Measurements from ENCODE around the gene PRICKLE2.

PRICKLE2 gene

GRCh38 chr3:64152086-64152485, 73.2 kb downstream of the PRICKLE2 start:
- no peaks in the 10 kb centered on the region for H3K27me3 ChIP-seq (ENCODE audit: insufficient read depth, low read length)
- 95% methylated on average over 2 of the region's 2 CpGs for WGBS
- no peak overlapping the region for H3K9ac ChIP-seq (ENCODE audit: low read depth, low read length)
- H3K36me3 ChIP-seq (ENCODE audit: insufficient read depth, low read length): peaks cover 24% of the 10 kb centered on the region; the same call in 1 of the 2 replicates
- H3K27ac ChIP-seq (ENCODE audit: low read depth, low read length): no peak overlapping the region
- H3K9me3 ChIP-seq (ENCODE audit: insufficient read depth, low read depth, low read length): no peaks in the 10 kb centered on the region
- H3K4me1 ChIP-seq (ENCODE audit: insufficient read depth, low read length): peaks cover 15% of the 10 kb centered on the region
- no peak overlapping the region for H3K4me3 ChIP-seq (ENCODE audit: low read length)

DNA sequence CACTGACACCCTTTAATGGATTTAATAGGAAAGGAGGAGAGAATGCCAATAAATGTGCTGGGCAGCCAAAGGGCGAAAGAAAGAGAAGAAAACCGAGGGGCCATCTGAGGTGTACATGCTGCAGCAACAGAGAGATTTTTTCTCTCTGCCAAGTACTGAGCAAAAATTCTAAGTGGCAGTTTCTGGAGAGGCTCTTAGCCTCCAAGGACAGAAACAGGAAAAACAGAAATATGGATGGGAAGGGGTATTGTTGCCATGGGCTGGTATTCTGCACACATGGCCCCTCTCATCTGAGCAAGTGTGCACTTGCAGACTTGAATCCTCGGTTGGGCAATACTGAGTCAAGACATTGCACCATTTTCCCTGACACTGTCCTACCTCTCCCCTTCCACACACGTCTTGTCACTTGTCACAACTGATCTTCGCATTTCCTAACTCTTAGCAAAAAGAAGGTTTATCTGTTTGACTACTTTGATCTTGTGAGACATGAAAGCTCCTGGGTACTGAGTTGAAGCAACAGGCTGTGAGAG, 73.9 kb downstream of the PRICKLE2 start:
- Histone ChIP-seq H3K27ac (ENCODE audit: low read depth, low read length) (no peak overlapping the region), H3K9ac (ENCODE audit: low read depth, low read length) (no peak overlapping the region), H3K4me1 (ENCODE audit: insufficient read depth, low read length) (peaks cover 8% of the 10 kb centered on the region), H3K4me3 (ENCODE audit: low read length) (no peak overlapping the region), H3K9me3 (ENCODE audit: insufficient read depth, low read depth, low read length) (no peaks in the 10 kb centered on the region), H3K27me3 (ENCODE audit: insufficient read depth, low read length) (no peaks in the 10 kb centered on the region), H3K36me3 (ENCODE audit: insufficient read depth, low read length) (peaks cover 24% of the 10 kb centered on the region; the same call in 1 of the 2 replicates)
- 92% methylated on average over 5 of the region's 5 CpGs for WGBS

DNA sequence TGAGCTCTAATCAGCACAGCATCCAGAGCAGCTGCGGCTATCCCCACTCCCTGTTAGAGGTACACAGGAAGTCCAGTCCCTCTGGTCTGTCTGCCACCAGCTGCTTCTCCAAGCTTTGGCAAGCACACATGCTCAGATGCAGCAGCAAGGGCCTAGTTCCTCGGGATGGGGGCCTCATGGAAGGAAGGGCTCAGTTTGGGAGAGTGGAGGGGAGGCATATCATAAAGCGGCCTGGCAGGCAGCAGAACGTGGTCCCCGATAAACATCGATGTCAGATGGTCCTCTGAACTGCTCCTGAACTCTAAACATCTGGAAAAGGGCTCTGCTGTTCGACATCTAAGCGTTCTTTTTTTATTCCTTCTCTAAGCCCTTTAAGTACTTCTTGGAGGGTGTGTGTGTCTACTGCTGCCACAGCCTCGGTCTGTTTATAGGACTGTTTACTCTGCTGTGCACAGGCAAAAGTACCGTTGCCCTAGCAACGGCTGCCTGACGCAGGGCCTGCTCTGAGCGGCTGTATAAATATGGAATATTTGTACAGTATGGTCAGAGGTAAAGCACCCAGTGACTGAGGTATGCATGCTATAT, 74.6 kb downstream of the PRICKLE2 start:
- H3K9me3 ChIP-seq (ENCODE audit: insufficient read depth, low read depth, low read length): no peaks in the 10 kb centered on the region
- H3K27ac ChIP-seq (ENCODE audit: low read depth, low read length): no peak overlapping the region
- H3K4me3 ChIP-seq (ENCODE audit: low read length): no peak overlapping the region
- H3K9ac ChIP-seq (ENCODE audit: low read depth, low read length): no peak overlapping the region
- peaks cover 7% of the 10 kb centered on the region; the same call in 1 of the 2 replicates for H3K4me1 ChIP-seq (ENCODE audit: insufficient read depth, low read length)
- 92% methylated on average over 13 of the region's 13 CpGs for WGBS
- H3K27me3 ChIP-seq (ENCODE audit: insufficient read depth, low read length): no peaks in the 10 kb centered on the region
- peaks cover 29% of the 10 kb centered on the region; the same call in 1 of the 2 replicates for H3K36me3 ChIP-seq (ENCODE audit: insufficient read depth, low read length)

- H3K36me3 ChIP-seq (ENCODE audit: insufficient read depth, low read length): peaks cover 25% of the 10 kb centered on the region; the same call in 1 of the 2 replicates
- H3K27me3 ChIP-seq (ENCODE audit: insufficient read depth, low read length): no peaks in the 10 kb centered on the region
- no peak overlapping the region for H3K27ac ChIP-seq (ENCODE audit: low read depth, low read length)
- WGBS: 95% methylated on average over 6 of the region's 6 CpGs
- H3K4me3 ChIP-seq (ENCODE audit: low read length): no peak overlapping the region
- no peaks in the 10 kb centered on the region for H3K9me3 ChIP-seq (ENCODE audit: insufficient read depth, low read depth, low read length)
- H3K9ac ChIP-seq (ENCODE audit: low read depth, low read length): no peak overlapping the region
- peaks cover 7% of the 10 kb centered on the region; the same call in 1 of the 2 replicates for H3K4me1 ChIP-seq (ENCODE audit: insufficient read depth, low read length)
Observed at GRCh38 chr3:64149886-64150285, 75.4 kb downstream of the PRICKLE2 start.

DNA sequence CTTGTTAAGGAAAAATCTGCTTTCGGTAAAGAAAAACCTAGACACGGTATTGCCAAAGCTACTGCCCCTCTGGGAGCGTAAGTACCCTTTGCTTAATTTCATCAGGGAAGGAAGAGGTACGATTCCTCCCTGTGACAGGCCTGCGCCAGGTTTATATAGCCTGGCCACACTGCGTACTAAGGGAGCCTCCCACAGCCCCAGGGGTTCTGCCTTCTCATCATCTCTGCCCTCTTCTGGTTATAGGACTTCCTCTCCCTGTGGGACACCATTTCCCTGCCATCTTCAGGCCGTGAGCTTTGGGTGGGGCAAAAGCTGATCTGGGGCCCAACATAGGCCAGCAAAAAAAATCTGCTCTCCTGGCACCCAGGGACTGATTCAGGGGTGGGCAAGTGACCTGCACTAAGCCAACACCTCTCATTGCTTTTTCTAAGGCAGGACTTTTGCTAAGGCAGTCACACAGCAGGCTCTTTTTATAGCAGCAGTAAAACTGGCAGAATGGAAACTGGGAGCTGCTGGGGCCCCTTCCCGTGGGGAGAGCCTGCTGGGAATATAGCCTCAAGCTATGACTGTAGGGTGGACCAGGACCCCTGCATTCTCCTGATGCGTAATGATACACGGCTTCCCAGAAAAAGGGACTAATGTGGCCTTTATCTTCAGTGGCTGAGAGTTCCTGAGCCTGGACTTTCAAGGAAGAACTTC, 76.2 kb downstream of the PRICKLE2 start:
- Histone ChIP-seq H3K27ac (ENCODE audit: low read depth, low read length) (no peak overlapping the region), H3K9ac (ENCODE audit: low read depth, low read length) (no peak overlapping the region), H3K27me3 (ENCODE audit: insufficient read depth, low read length) (no peaks in the 10 kb centered on the region), H3K36me3 (ENCODE audit: insufficient read depth, low read length) (peaks cover 23% of the 10 kb centered on the region; the same call in 1 of the 2 replicates), H3K4me3 (ENCODE audit: low read length) (no peak overlapping the region), H3K9me3 (ENCODE audit: insufficient read depth, low read depth, low read length) (no peaks in the 10 kb centered on the region), H3K4me1 (ENCODE audit: insufficient read depth, low read length) (peaks cover 7% of the 10 kb centered on the region; the same call in 1 of the 2 replicates)
- WGBS: 83% methylated on average over 10 of the region's 10 CpGs

GRCh38 chr3:64147211-64147610, 78.1 kb downstream of the PRICKLE2 start:
- no peaks in the 10 kb centered on the region for H3K27me3 ChIP-seq (ENCODE audit: insufficient read depth, low read length)
- 96% methylated on average over 13 of the region's 13 CpGs for WGBS
- peaks cover 10% of the 10 kb centered on the region; the same call in 1 of the 2 replicates for H3K4me1 ChIP-seq (ENCODE audit: insufficient read depth, low read length)
- no peak overlapping the region for H3K9ac ChIP-seq (ENCODE audit: low read depth, low read length)
- H3K36me3 ChIP-seq (ENCODE audit: insufficient read depth, low read length): peaks cover 13% of the 10 kb centered on the region; the same call in 1 of the 2 replicates
- no peaks in the 10 kb centered on the region for H3K9me3 ChIP-seq (ENCODE audit: insufficient read depth, low read depth, low read length)
- H3K4me3 ChIP-seq (ENCODE audit: low read length): no peak overlapping the region
- H3K27ac ChIP-seq (ENCODE audit: low read depth, low read length): no peak overlapping the region

DNA sequence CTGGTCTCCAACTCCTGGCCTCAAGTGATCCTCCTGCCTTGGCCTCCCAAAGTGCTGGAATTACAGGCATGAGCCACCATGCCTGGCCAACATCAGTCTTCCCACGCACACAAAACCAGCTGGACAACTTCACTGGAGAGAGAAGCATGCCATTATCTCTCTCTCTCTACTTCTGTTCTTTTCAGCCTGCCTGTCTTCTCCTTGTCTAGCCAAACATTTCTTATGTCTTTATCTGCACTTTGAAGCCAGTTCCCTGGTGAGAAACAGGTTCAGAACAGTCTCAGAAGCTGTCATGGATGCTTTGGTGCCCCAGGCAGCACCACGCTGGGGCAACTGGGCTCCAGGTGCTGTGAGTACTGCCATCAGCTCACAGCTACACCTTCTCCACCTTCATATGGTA, 79.8 kb downstream of the PRICKLE2 start:
- 91% methylated on average over 2 of the region's 2 CpGs for WGBS
- Histone ChIP-seq H3K4me3 (ENCODE audit: low read length) (no peak overlapping the region), H3K27me3 (ENCODE audit: insufficient read depth, low read length) (no peaks in the 10 kb centered on the region), H3K9ac (ENCODE audit: low read depth, low read length) (no peak overlapping the region), H3K27ac (ENCODE audit: low read depth, low read length) (no peak overlapping the region), H3K36me3 (ENCODE audit: insufficient read depth, low read length) (peaks cover 8% of the 10 kb centered on the region; the same call in 1 of the 2 replicates), H3K4me1 (ENCODE audit: insufficient read depth, low read length) (peaks cover 10% of the 10 kb centered on the region; the same call in 1 of the 2 replicates), H3K9me3 (ENCODE audit: insufficient read depth, low read depth, low read length) (no peaks in the 10 kb centered on the region)

DNA sequence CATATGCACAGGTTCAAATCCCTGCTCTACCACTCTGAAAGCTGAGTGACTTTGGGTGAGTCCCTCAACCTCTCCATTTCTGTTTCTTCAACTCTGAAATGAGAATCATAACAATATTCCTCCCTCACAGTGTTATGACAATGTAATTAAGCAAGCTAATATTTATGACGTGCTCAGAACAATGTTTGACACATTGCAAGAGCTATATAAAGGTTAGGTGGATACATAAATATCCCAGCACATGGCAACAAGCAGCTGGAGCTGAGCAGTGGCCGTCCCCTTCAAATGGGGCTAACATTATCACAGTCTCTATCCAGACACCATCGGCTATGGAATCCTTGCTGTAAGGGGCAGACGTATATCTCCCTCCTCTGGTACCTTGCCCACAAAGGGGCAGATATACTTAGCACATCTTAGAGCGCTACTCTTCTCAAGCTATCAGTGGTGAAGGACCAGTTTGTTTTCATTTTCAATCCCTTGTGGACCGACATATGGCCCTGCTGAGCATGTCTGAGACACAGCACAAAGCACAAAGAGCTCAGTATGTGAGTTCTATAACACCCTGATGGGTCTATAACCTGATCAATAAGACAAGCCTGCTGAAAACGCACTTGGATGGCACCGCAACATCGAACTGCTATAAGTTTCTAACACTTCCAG, 80.9 kb downstream of the PRICKLE2 start:
- peaks cover 8% of the 10 kb centered on the region; the same call in 1 of the 2 replicates for H3K36me3 ChIP-seq (ENCODE audit: insufficient read depth, low read length)
- no peak overlapping the region for H3K9ac ChIP-seq (ENCODE audit: low read depth, low read length)
- H3K27ac ChIP-seq (ENCODE audit: low read depth, low read length): no peak overlapping the region
- H3K9me3 ChIP-seq (ENCODE audit: insufficient read depth, low read depth, low read length): no peaks in the 10 kb centered on the region
- 90% methylated on average over 9 of the region's 9 CpGs for WGBS
- no peak overlapping the region for H3K4me3 ChIP-seq (ENCODE audit: low read length)
- no peaks in the 10 kb centered on the region for H3K27me3 ChIP-seq (ENCODE audit: insufficient read depth, low read length)
- H3K4me1 ChIP-seq (ENCODE audit: insufficient read depth, low read length): peaks cover 6% of the 10 kb centered on the region; the same call in 1 of the 2 replicates

DNA sequence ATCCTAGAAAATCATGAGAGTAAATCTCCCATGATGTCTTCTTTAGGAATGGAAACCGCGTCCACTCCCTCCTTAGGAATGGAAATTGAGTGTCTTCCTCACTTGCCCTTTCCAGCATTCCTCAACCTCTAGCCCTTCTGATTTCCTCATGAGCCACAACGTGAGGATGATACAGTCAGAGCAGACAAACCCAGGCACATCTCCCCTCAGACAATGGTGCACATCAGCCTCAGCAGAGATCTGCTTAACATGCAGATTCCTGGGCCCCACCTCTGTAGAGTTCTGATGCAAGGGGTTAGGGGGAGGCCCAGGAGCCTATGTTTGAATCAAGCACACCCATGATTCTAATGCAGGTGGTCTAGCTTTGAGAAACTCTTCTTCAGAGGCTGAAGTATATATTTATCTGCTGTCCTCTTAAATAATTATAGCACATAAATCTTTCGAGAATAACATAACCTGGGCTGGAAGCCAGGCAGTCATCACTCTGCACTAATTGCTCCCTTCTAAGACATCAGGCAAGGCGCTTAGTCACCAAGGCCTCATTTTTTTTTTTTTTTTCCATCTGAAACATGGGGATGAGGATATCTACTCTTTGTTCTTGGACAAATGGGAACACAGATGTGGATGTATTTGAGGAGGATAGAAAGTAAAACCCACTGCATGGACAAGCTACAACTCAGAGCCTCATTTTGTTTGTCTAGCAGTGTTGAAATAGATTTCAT, 81.7 kb downstream of the PRICKLE2 start:
- Histone ChIP-seq H3K27ac (ENCODE audit: low read depth, low read length) (no peak overlapping the region), H3K27me3 (ENCODE audit: insufficient read depth, low read length) (no peaks in the 10 kb centered on the region), H3K4me3 (ENCODE audit: low read length) (no peak overlapping the region), H3K4me1 (ENCODE audit: insufficient read depth, low read length) (0 out of 2 replicates have a peak, but pooled peaks cover 3% of the 10 kb centered on the region), H3K36me3 (ENCODE audit: insufficient read depth, low read length) (peaks cover 8% of the 10 kb centered on the region; the same call in 1 of the 2 replicates), H3K9ac (ENCODE audit: low read depth, low read length) (no peak overlapping the region), H3K9me3 (ENCODE audit: insufficient read depth, low read depth, low read length) (no peaks in the 10 kb centered on the region)
- WGBS: 80% methylated on average over 5 of the region's 5 CpGs

GRCh38 chr3:64141476-64141875, 83.8 kb downstream of the PRICKLE2 start:
- WGBS: 78% methylated on average over 3 of the region's 3 CpGs
- no peaks in the 10 kb centered on the region for H3K27me3 ChIP-seq (ENCODE audit: insufficient read depth, low read length)
- no peak overlapping the region for H3K27ac ChIP-seq (ENCODE audit: low read depth, low read length)
- peaks cover 5% of the 10 kb centered on the region; the same call in 1 of the 2 replicates for H3K36me3 ChIP-seq (ENCODE audit: insufficient read depth, low read length)
- H3K4me1 ChIP-seq (ENCODE audit: insufficient read depth, low read length): 0 out of 2 replicates have a peak, but pooled peaks cover 3% of the 10 kb centered on the region
- H3K4me3 ChIP-seq (ENCODE audit: low read length): no peak overlapping the region
- no peak overlapping the region for H3K9ac ChIP-seq (ENCODE audit: low read depth, low read length)
- H3K9me3 ChIP-seq (ENCODE audit: insufficient read depth, low read depth, low read length): no peaks in the 10 kb centered on the region

Data from HUES64 (cell line).